ENCODE measurements around the gene TMEM250.

The TMEM250 gene

GRCh38 chr9:136093995-136094881 is 24.4 kb downstream of the TMEM250 start:
- FAIRE-seq = no peak

- FAIRE-seq = no peak
Observed at GRCh38 chr9:136093346-136093986, 25.2 kb downstream of the TMEM250 start.

- no peak for FAIRE-seq
Observed at GRCh38 chr9:136092741-136093140, 25.9 kb downstream of the TMEM250 start.

GRCh38 chr9:136092353-136092650 is 26.4 kb downstream of the TMEM250 start:
- no peak for FAIRE-seq

- no peak for FAIRE-seq
Observed at GRCh38 chr9:136091582-136092352, 26.9 kb downstream of the TMEM250 start.

GRCh38 chr9:136090768-136091581 is 27.7 kb downstream of the TMEM250 start:
- FAIRE-seq = no peak

GRCh38 chr9:136090056-136090735 is 28.5 kb downstream of the TMEM250 start:
- FAIRE-seq = no peak

- FAIRE-seq = peak; percentile 79
Observed at GRCh38 chr9:136089697-136090045, 29.0 kb downstream of the TMEM250 start.

- FAIRE-seq = no peak
Observed at GRCh38 chr9:136088939-136089696, 29.6 kb downstream of the TMEM250 start.

GRCh38 chr9:136088481-136088938 is 30.2 kb downstream of the TMEM250 start:
- FAIRE-seq = no peak

GRCh38 chr9:136087741-136088480 is 30.8 kb downstream of the TMEM250 start:
- FAIRE-seq = no peak

- no peak for FAIRE-seq
Observed at GRCh38 chr9:136086951-136087740, 31.5 kb downstream of the TMEM250 start.

GRCh38 chr9:136086213-136086881 is 32.3 kb downstream of the TMEM250 start:
- FAIRE-seq = no peak

GRCh38 chr9:136085815-136086212 is 32.9 kb downstream of the TMEM250 start:
- FAIRE-seq = no peak

- no peak for FAIRE-seq
Observed at GRCh38 chr9:136084063-136084944, 34.4 kb downstream of the TMEM250 start.

GRCh38 chr9:136083558-136084062 is 35.1 kb downstream of the TMEM250 start:
- FAIRE-seq = no peak

- FAIRE-seq = no peak
Observed at GRCh38 chr9:136082496-136083361, 35.9 kb downstream of the TMEM250 start.
